H1 (cell line): Measurements from ENCODE around the gene AP2A2. TPM values are rescaled to one million over a fixed set of nuclear protein-coding genes. Genes with fewer than 3 reads are reported as not detected.
A peak's percentile ranks its signal among the peaks of the same experiment; 100 is the strongest.

Source experiments
- ATF3 ChIP-seq: IDR thresholded peaks from 2 replicates; pipeline ENCODE4 v1.6.1; 2011; ENCODE audit warnings: low read depth, mild to moderate bottlenecking, low read length; ENCODE audit not compliant: insufficient read depth
- CEBPB ChIP-seq: IDR thresholded peaks from 2 replicates; pipeline ENCODE4 v1.6.1; 2012; ENCODE audit warnings: low read depth, low read length
- CTBP2 ChIP-seq: IDR thresholded peaks from 2 replicates; pipeline ENCODE4 v1.7.0; 2011; ENCODE audit warnings: borderline replicate concordance, mild to moderate bottlenecking, moderate library complexity, mixed read lengths, low read length; ENCODE audit not compliant: insufficient read depth, insufficient read length
- E2F6 ChIP-seq: IDR thresholded peaks from 2 replicates; pipeline ENCODE4 v1.6.1; 2012; ENCODE audit warnings: inconsistent platforms
- EZH2 ChIP-seq: fragments of 200-600 bp; sonication (generic); IDR thresholded peaks from 2 replicates; pipeline ENCODE4 v1.7.1; 2012; ENCODE audit warnings: low read depth, mild to moderate bottlenecking, moderate library complexity, low read length, inconsistent platforms; ENCODE audit not compliant: severe bottlenecking
- HDAC2 ChIP-seq, 2 experiments: fragments of 300-600 bp in 1 of 2; sonication (generic) in 1 of 2; IDR thresholded peaks; 2 replicates each; pipeline ENCODE4 v1.6.1; 2011 to 2012; ENCODE audit warnings: low read depth in 2 of 2, low read length in 2 of 2, mild to moderate bottlenecking in 2 of 2, moderate library complexity in 2 of 2, borderline replicate concordance in 1 of 2, inconsistent platforms in 1 of 2
- KDM5A ChIP-seq: fragments of 200-600 bp; IDR thresholded peaks from 2 replicates; pipeline ENCODE4 v1.7.1; 2012; ENCODE audit warnings: mild to moderate bottlenecking, low read length, inconsistent platforms, mixed read lengths
- MAFK ChIP-seq: IDR thresholded peaks from 2 replicates; pipeline ENCODE4 v1.6.1; 2012; ENCODE audit warnings: low read depth, mild to moderate bottlenecking, improper control_type of control experiment, low read length
- NRF1 ChIP-seq: IDR thresholded peaks from 2 replicates; pipeline ENCODE4 v1.6.1; 2011; ENCODE audit warnings: mild to moderate bottlenecking, low read depth, low read length, improper control_type of control experiment
- POLR2A ChIP-seq, 2 experiments: IDR thresholded peaks; 1 replicate in 1 of 2; 2 replicates in 1 of 2; pipeline ENCODE4 v1.6.1; 2011; ENCODE audit warnings: low read depth in 2 of 2, low read length in 2 of 2, mild to moderate bottlenecking in 2 of 2; ENCODE audit errors: control extremely low read depth in 1 of 2
- POLR2AphosphoS5 ChIP-seq: IDR thresholded peaks from 2 replicates; pipeline ENCODE4 v1.6.1; 2011; ENCODE audit warnings: low read depth, low read length
- POU5F1 ChIP-seq: IDR thresholded peaks from 2 replicates; pipeline ENCODE4 v1.6.1; 2011; ENCODE audit warnings: low read depth, mild to moderate bottlenecking, low read length, moderate library complexity
- RFX5 ChIP-seq: IDR thresholded peaks from 2 replicates; pipeline ENCODE4 v1.6.1; 2011; ENCODE audit warnings: low read depth, low read length, improper control_type of control experiment, borderline replicate concordance
- SIN3A ChIP-seq, 2 experiments: IDR thresholded peaks in 1 of 2; conservative IDR thresholded peaks in 1 of 2; 2 replicates each; pipeline ENCODE4 v1.6.1; 2011 to 2012; ENCODE audit warnings: low read length in 2 of 2, improper control_type of control experiment in 1 of 2, low read depth in 1 of 2, mild to moderate bottlenecking in 1 of 2
- SIRT6 ChIP-seq: IDR thresholded peaks from one replicate; pipeline ENCODE4 v1.7.1; 2012; ENCODE audit warnings: low read length, inconsistent platforms
- SP1 ChIP-seq: IDR thresholded peaks from 2 replicates; pipeline ENCODE4 v1.6.1; 2011; ENCODE audit warnings: low read depth, low read length
- SRF ChIP-seq: IDR thresholded peaks from 2 replicates; pipeline ENCODE4 v1.6.1; 2011; ENCODE audit warnings: mild to moderate bottlenecking, low read depth, low read length, moderate library complexity
- SUZ12 ChIP-seq: fragments of 200-600 bp; sonication (generic); IDR thresholded peaks from 2 replicates; pipeline ENCODE4 v1.6.1; 2012; ENCODE audit warnings: mild to moderate bottlenecking, inconsistent platforms, low read length, moderate library complexity, mixed read lengths
- TAF1 ChIP-seq: IDR thresholded peaks from 2 replicates; pipeline ENCODE4 v1.6.1; 2011; ENCODE audit warnings: mild to moderate bottlenecking, low read depth, low read length
- USF2 ChIP-seq: IDR thresholded peaks from 2 replicates; pipeline ENCODE4 v1.6.1; 2011; ENCODE audit warnings: low read length, improper control_type of control experiment
- YY1 ChIP-seq: IDR thresholded peaks from 2 replicates; pipeline ENCODE4 v1.6.1; 2011; ENCODE audit warnings: low read depth, mild to moderate bottlenecking, low read length
- ZNF274 ChIP-seq: IDR thresholded peaks from 2 replicates; pipeline ENCODE4 v1.7.0; 2012; ENCODE audit warnings: low read length, borderline replicate concordance; ENCODE audit errors: extremely low read depth
- polyA plus RNA-seq, 7 experiments: library from polyadenylated mRNA; depleted of rRNA in 3 of 7; stranded (reverse) in 5 of 7; unstranded in 2 of 7; fragments of >200 nt in 5 of 7; fragments of 200-250 nt in 2 of 7; gene quantifications; 1 replicate in 5 of 7; 2 replicates in 1 of 7; 4 replicates in 1 of 7; pipeline versions ENCODE4 v1.2.1 to v1.2.3, GENCODE V29; 2011 to 2013; ENCODE audit warnings: missing spikeins in 2 of 7, mixed read lengths in 2 of 7
- total RNA-seq: library from RNA; stranded (reverse); fragmentation: NEBNext Ultra II Directional; extraction: Animal tissue kit (Norgen Biotek cat#: 25700); gene quantifications from 2 replicates; pipeline ENCODE4 v1.2.1, GENCODE V29; 2021

The AP2A2 gene
- total and polyA plus RNA-seq, 2 of the 8 experiments (the other 6 are each of a cell fraction or from before 2014, with no cell fraction given): 50.0 to 65.0 TPM

- TF ChIP-seq ZNF274 (no peak), EZH2 (no peak), SRF (no peak), HDAC2 (IDR thresholded peaks at IDR 0.05; ENCODE audit: borderline replicate concordance in 1 of 2, low read depth in 2 of 2, low read length in 2 of 2) (no peak), KDM5A (no peak), ATF3 (no peak), E2F6 (no peak), POU5F1 (no peak), SIRT6 (no peak), SIN3A (conservative IDR thresholded peaks at IDR 0.05 in 1 of 2, IDR thresholded peaks at IDR 0.05 in 1 of 2; ENCODE audit: low read depth in 1 of 2, low read length in 2 of 2) (peak in 1 of 2 experiments; percentile 81; a peak in 2 of 4 replicates), CTBP2 (peak; percentile 54), SUZ12 (no peak), SP1 (no peak), POLR2AphosphoS5 (no peak), YY1 (no peak), USF2 (no peak), MAFK (no peak), TAF1 (peak; percentile 63; the same call in 1 of the 2 replicates), POLR2A (IDR thresholded peaks at IDR 0.05; ENCODE audit: control extremely low read depth in 1 of 2, low read depth in 2 of 2, low read length in 2 of 2) (no peak; a peak in 1 of 3 replicates), CEBPB (no peak), RFX5 (no peak), NRF1 (peak; percentile 31; the same call in 1 of the 2 replicates)
Measured at GRCh38 chr11:925496-926301, at the start of gene AP2A2 (continued).
